OCI-LY7 (cell line): Measurements from ENCODE around the gene BCL2L11. TPM values are rescaled to one million over a fixed set of nuclear protein-coding genes. Genes with fewer than 3 reads are reported as not detected.

Experiments
- BruUV-seq: library from RNA; stranded (reverse); fragments of 400-500 nt; replicated peaks from 2 replicates; lab custom pipeline; 2021; lab: Mats Ljungman, UMichigan
- CTCF ChIA-PET: fragments of 300-600 bp; sonication (Branson Sonifier 250); formaldehyde crosslinking; loops from one replicate; lab custom pipeline; 2022; ENCODE audit warnings: antibody characterized with exemption; ENCODE audit not compliant: unreplicated experiment; lab: Charles Lee
- POLR2A ChIA-PET: fragments of 300-600 bp; sonication (Branson Sonifier 250); formaldehyde crosslinking; loops from one replicate; lab custom pipeline; 2022; ENCODE audit warnings: antibody characterized with exemption; lab: Charles Lee
- DNase-seq: peaks from one replicate; pipeline ENCODE4 v3.0.0-alpha.2; 2015; ENCODE audit warnings: low spot score
- H2AFZ ChIP-seq: fragments of 200-600 bp; sonication (generic), shearing (Covaris generic); 2 replicates; pipeline ENCODE4 v1.6.1; 2014; ENCODE audit warnings: mild to moderate bottlenecking, antibody characterized with exemption, low read length, moderate library complexity
- H3K27ac ChIP-seq: fragments of 200-600 bp; sonication (generic); 2 replicates; pipeline ENCODE4 v1.5.1; 2014; ENCODE audit warnings: mixed run types, low read depth, mild to moderate bottlenecking, moderate library complexity, low read length, inconsistent platforms; ENCODE audit not compliant: poor library complexity, severe bottlenecking
- H3K36me3 ChIP-seq: fragments of 200-600 bp; sonication (generic); 2 replicates; pipeline ENCODE4 v1.6.1; 2014; ENCODE audit warnings: mild to moderate bottlenecking, antibody characterized with exemption, low read length, moderate library complexity, mixed read lengths; ENCODE audit not compliant: insufficient read depth
- H3K4me1 ChIP-seq: fragments of 200-600 bp; sonication (generic); 2 replicates; pipeline ENCODE4 v1.5.1; 2014; ENCODE audit warnings: mild to moderate bottlenecking, low read length; ENCODE audit not compliant: insufficient read depth, poor library complexity, severe bottlenecking
- H3K4me2 ChIP-seq: fragments of 200-600 bp; sonication (generic); 2 replicates; pipeline ENCODE4 v1.6.1; 2014; ENCODE audit warnings: mild to moderate bottlenecking, low read length
- H3K4me3 ChIP-seq: fragments of 200-600 bp; sonication (generic); 2 replicates; pipeline ENCODE4 v1.5.1; 2014; ENCODE audit warnings: mild to moderate bottlenecking, low read depth, low read length; ENCODE audit not compliant: poor library complexity, severe bottlenecking
- H3K79me2 ChIP-seq: fragments of 200-600 bp; sonication (generic); 2 replicates; pipeline ENCODE4 v1.6.1; 2016; ENCODE audit warnings: low read depth, mild to moderate bottlenecking, low read length, moderate library complexity, mixed read lengths; ENCODE audit not compliant: insufficient read depth
- H3K9me2 ChIP-seq: fragments of 200-600 bp; sonication (generic); 2 replicates; pipeline ENCODE4 v1.6.1; 2016; ENCODE audit warnings: mild to moderate bottlenecking, low read length, mixed read lengths; ENCODE audit not compliant: insufficient read depth
- H3K9me3 ChIP-seq: fragments of 200-600 bp; sonication (generic); 2 replicates; pipeline ENCODE4 v1.6.1; 2014; ENCODE audit warnings: mild to moderate bottlenecking, mixed run types, low read length, mixed read lengths
- H4K20me1 ChIP-seq: fragments of 200-600 bp; sonication (generic); 2 replicates; pipeline ENCODE4 v1.6.1; 2014; ENCODE audit warnings: mild to moderate bottlenecking, antibody characterized with exemption, low read length, moderate library complexity, mixed read lengths; ENCODE audit not compliant: insufficient read depth
- CTCF ChIP-seq: fragments of 200-600 bp; sonication (generic); conservative IDR thresholded peaks from 2 replicates; pipeline ENCODE4 v1.5.1; 2014; ENCODE audit warnings: mild to moderate bottlenecking, antibody characterized with exemption, low read length, moderate library complexity, mixed read lengths
- EZH2phosphoT487 ChIP-seq: fragments of 200-600 bp; sonication (generic); IDR thresholded peaks from 2 replicates; pipeline ENCODE4 v1.6.1; 2018; ENCODE audit warnings: low read depth, borderline replicate concordance, mild to moderate bottlenecking, mixed run types, antibody characterized with exemption, low read length, moderate library complexity, mixed read lengths
- intact Hi-C: fragments of 100-400 bp; cut with micrococcal nuclease; formaldehyde crosslinking; loops from one replicate; pipeline ENCODE4 v1.10.0; 2022; ENCODE audit not compliant: unreplicated experiment
- total RNA-seq, 2 experiments: library from RNA; depleted of rRNA in 1 of 2; stranded (reverse); fragments of >200 nt in 1 of 2; shearing (Covaris generic) in 1 of 2; gene quantifications; 2 replicates each; pipeline ENCODE4 v1.2.3, GENCODE V29; 2014 to 2022

BCL2L11 gene
- total RNA-seq, 2 experiments from 2014 or later: 16.0 to 20.3 TPM

GRCh38 chr2:111145103-111145760 lies 24.5 kb downstream of the BCL2L11 start:
- TF ChIP-seq CTCF (no peak), EZH2phosphoT487 (no peak)
- Histone ChIP-seq H2AFZ (no peak overlapping the region), H3K4me3 (no peak overlapping the region), H3K4me2 (no peak overlapping the region), H3K36me3 (peaks cover 95% of the 10 kb centered on the region), H4K20me1 (peaks cover 36% of the 10 kb centered on the region), H3K4me1 (peaks cover 13% of the 10 kb centered on the region), H3K9me3 (no peaks in the 10 kb centered on the region), H3K79me2 (peaks cover 88% of the 10 kb centered on the region), H3K27ac (no peak overlapping the region), H3K9me2 (no peaks in the 10 kb centered on the region)
- intact Hi-C loops: no loop called here
- no peak for DNase-seq
- no TSS peak for BruUV-seq
- ChIA-PET POLR2A (interaction anchor here (0.6 to 1.4 kb wide), 3 partner anchors 13 to 533 kb away, joined by 3 to 8 read pairs (median 3); no protein-coding TSS in a partner anchor), CTCF (no interaction called here)

- peaks cover 13% of the 10 kb centered on the region for H3K4me1 ChIP-seq
- H3K79me2 ChIP-seq: peaks cover 83% of the 10 kb centered on the region
- no peak overlapping the region for H3K4me3 ChIP-seq
- DNase-seq: no peak
- TF ChIP-seq CTCF: no peak
- TF ChIP-seq EZH2phosphoT487: no peak
- H3K4me2 ChIP-seq: no peak overlapping the region
- CTCF ChIA-PET: no interaction called here
- peaks cover 95% of the 10 kb centered on the region for H3K36me3 ChIP-seq
- intact Hi-C loops: no loop called here
- no peak overlapping the region for H3K27ac ChIP-seq
- BruUV-seq: no TSS peak
- POLR2A ChIA-PET: interaction anchor here (0.6 to 1.4 kb wide), 3 partner anchors 12 to 532 kb away, joined by 3 to 8 read pairs (median 3); no protein-coding TSS in a partner anchor
- H2AFZ ChIP-seq: no peak overlapping the region
- H4K20me1 ChIP-seq: peaks cover 36% of the 10 kb centered on the region
- no peaks in the 10 kb centered on the region for H3K9me2 ChIP-seq
- no peaks in the 10 kb centered on the region for H3K9me3 ChIP-seq
Observed at GRCh38 chr2:111145951-111146350, 25.2 kb downstream of the BCL2L11 start.
